NCI-H748 (cell line): ENCODE results near the gene JPH2.
"Not testable (repeated sequence)": the region's sequence is repeated elsewhere in the genome, so short reads cannot be mapped to it uniquely, and the experiment has no call there.

Source experiments
- DNase-seq: peaks from one replicate; lab custom pipeline; 2025; ENCODE audit not compliant: unreplicated experiment; lab: John Stamatoyannopoulos, UW

JPH2 gene

GRCh38 chr20:44159711-44160110 is 27.3 kb downstream of the JPH2 start:
- DNase-seq, result no peak

- DNase-seq, result no peak
Observed at GRCh38 chr20:44159125-44159524, 27.9 kb downstream of the JPH2 start.

GRCh38 chr20:44157061-44157460 is 29.9 kb downstream of the JPH2 start:
- no peak for DNase-seq

GRCh38 chr20:44154521-44155001 is 32.4 kb downstream of the JPH2 start:
- DNase-seq, result no peak

- DNase-seq, result no peak
Observed at GRCh38 chr20:44153636-44154043, 33.3 kb downstream of the JPH2 start.

GRCh38 chr20:44151621-44152416 is 35.2 kb downstream of the JPH2 start:
- no peak for DNase-seq

GRCh38 chr20:44146272-44146671 is 40.7 kb downstream of the JPH2 start:
- no peak for DNase-seq

GRCh38 chr20:44145131-44145775 is 41.7 kb downstream of the JPH2 start:
- DNase-seq, result no peak

- DNase-seq, result no peak
Observed at GRCh38 chr20:44143936-44144335, 43.1 kb downstream of the JPH2 start.

- DNase-seq, result no peak
Observed at GRCh38 chr20:44142413-44142812, 44.6 kb downstream of the JPH2 start.

GRCh38 chr20:44141873-44142272 is 45.1 kb downstream of the JPH2 start:
- no peak for DNase-seq

GRCh38 chr20:44138867-44139266 is 48.1 kb downstream of the JPH2 start:
- DNase-seq, result no peak

GRCh38 chr20:44137266-44137801 is 49.7 kb downstream of the JPH2 start:
- DNase-seq, result no peak

GRCh38 chr20:44136579-44137265 is 50.3 kb downstream of the JPH2 start:
- DNase-seq, result no peak

- DNase-seq, result no peak
Observed at GRCh38 chr20:44135417-44136204, 51.4 kb downstream of the JPH2 start.

- no peak for DNase-seq
Observed at GRCh38 chr20:44135012-44135412, 52.0 kb downstream of the JPH2 start.

GRCh38 chr20:44133424-44133823 is 53.6 kb downstream of the JPH2 start:
- DNase-seq, result peak; percentile 10

GRCh38 chr20:44131704-44132103 is 55.3 kb downstream of the JPH2 start:
- DNase-seq, result no peak

- DNase-seq, result no peak
Observed at GRCh38 chr20:44129911-44130718, 56.9 kb downstream of the JPH2 start.

- DNase-seq, result not testable (repeated sequence)
Observed at GRCh38 chr20:44129300-44129699, 57.7 kb downstream of the JPH2 start.
